Measurements from ENCODE around the gene USP40. TPM values are rescaled to one million over a fixed set of nuclear protein-coding genes. Genes with fewer than 3 reads are reported as not detected.

USP40 gene
- total and polyA plus RNA-seq, 2 of the 8 experiments (the other 6 are each of a cell fraction or from before 2014, with no cell fraction given), result 12.0 to 15.7 TPM

DNA sequence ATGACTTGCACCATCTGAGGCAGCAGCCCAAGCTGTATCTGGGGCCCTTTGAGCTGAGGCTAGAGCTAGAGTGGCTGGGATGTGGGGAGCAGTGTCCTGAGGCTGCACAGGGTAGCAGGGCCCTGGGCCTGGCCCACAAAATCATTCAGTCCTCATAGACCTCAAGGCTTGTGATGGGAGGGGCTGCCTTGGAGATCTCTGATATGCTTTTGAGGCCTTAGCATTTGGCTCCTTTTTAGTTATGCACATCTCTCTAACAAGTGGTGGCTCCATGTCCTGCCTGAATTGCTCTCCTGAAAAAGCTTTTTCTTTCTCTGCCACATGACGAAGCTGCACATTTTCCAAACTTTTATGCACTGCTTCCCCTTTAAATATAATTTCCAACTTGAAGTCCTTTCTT lies 39.1 kb upstream of the USP40 start:
- FAIRE-seq, result no peak
- TF ChIP-seq RXRA (IDR thresholded peaks at IDR 0.05; ENCODE audit: insufficient read depth, low read depth, low read length), result no peak
- TF ChIP-seq TAF1 (IDR thresholded peaks at IDR 0.05; ENCODE audit: low read depth, low read length), result no peak
- TF ChIP-seq SP1 (IDR thresholded peaks at IDR 0.05; ENCODE audit: low read depth, low read length), result no peak
- TF ChIP-seq CBX8 (IDR thresholded peaks at IDR 0.05; ENCODE audit: borderline replicate concordance, low read depth, low read length), result no peak
- TF ChIP-seq HDAC6 (IDR thresholded peaks at IDR 0.05; ENCODE audit: low read depth, low read length), result no peak
- no peak for TF ChIP-seq CTBP2 (IDR thresholded peaks at IDR 0.05; ENCODE audit: borderline replicate concordance, insufficient read depth, insufficient read length, low read length)
- no peak for TF ChIP-seq JUN (IDR thresholded peaks at IDR 0.05; ENCODE audit: low read depth, low read length)
- no peak for TF ChIP-seq ASH2L (IDR thresholded peaks at IDR 0.05; ENCODE audit: low read length)
- TF ChIP-seq KDM1A (IDR thresholded peaks at IDR 0.05; ENCODE audit: borderline replicate concordance, low read length), result no peak
- TF ChIP-seq JUND (IDR thresholded peaks at IDR 0.05; ENCODE audit: low read length), result no peak
- TF ChIP-seq CBX5 (IDR thresholded peaks at IDR 0.05; ENCODE audit: low read depth, low read length), result no peak
- TF ChIP-seq EZH2 (IDR thresholded peaks at IDR 0.05; ENCODE audit: low read depth, low read length, severe bottlenecking), result no peak
- no peak for TF ChIP-seq SIRT6 (IDR thresholded peaks at IDR 0.05; ENCODE audit: low read length)
- no peak for TF ChIP-seq POLR2AphosphoS5 (IDR thresholded peaks at IDR 0.05; ENCODE audit: low read depth, low read length)
- TF ChIP-seq FOSL1 (IDR thresholded peaks at IDR 0.05; ENCODE audit: insufficient read depth, low read depth, low read length), result no peak

More for the DNA sequence above, 39.1 kb upstream of the USP40 start:
- Histone ChIP-seq H2BK15ac (ENCODE audit: low read length) (no peak overlapping the region), H2BK20ac (ENCODE audit: low read length) (no peak overlapping the region), H3K27ac (ENCODE audit: low read depth, low read length) (no peak overlapping the region), H4K20me1 (replicated peaks in 1 of 2; ENCODE audit: control insufficient read depth in 1 of 2, insufficient read depth in 2 of 2, low read length in 2 of 2) (no peaks in the 10 kb centered on the region), H3K14ac (ENCODE audit: insufficient read length) (no peak overlapping the region), H3K36me3 (ENCODE audit: control insufficient read depth in 2 of 4, insufficient read depth in 4 of 4, low read length in 3 of 4) (no peaks in the 10 kb centered on the region), H3K9me3 (ENCODE audit: insufficient read depth in 2 of 2, low read depth in 1 of 2, low read length in 1 of 2) (peaks cover 5 to 6% of the 10 kb centered on the region in 2 experiments; a peak in 1 of 4 replicates), H3K4ac (replicated peaks; ENCODE audit: insufficient read length, low read depth, low read length) (no peak overlapping the region), H4K91ac (replicated peaks; ENCODE audit: insufficient read length, low read length) (no peak overlapping the region), H3K27me3 (replicated peaks in 1 of 4; ENCODE audit: control insufficient read depth in 3 of 4, extremely low read depth in 1 of 4, insufficient read depth in 3 of 4, low read length in 3 of 4) (no peaks in the 10 kb centered on the region), H3K56ac (replicated peaks; ENCODE audit: insufficient read length, low read depth, low read length) (no peak overlapping the region), H3K9ac (replicated peaks in 1 of 4; ENCODE audit: extremely low read depth in 1 of 4, low read depth in 3 of 4, low read length in 3 of 4) (no peak overlapping the region), H4K5ac (ENCODE audit: insufficient read length, low read depth, low read length) (no peak overlapping the region), H3K23me2 (ENCODE audit: low read depth, low read length) (no peaks in the 10 kb centered on the region), H3K4me3 (ENCODE audit: extremely low read depth in 1 of 4, insufficient read depth in 2 of 4, low read depth in 3 of 4, low read length in 4 of 4) (no peak overlapping the region), H3K79me2 (ENCODE audit: control insufficient read depth in 1 of 2, insufficient read depth in 2 of 2, low read length in 2 of 2) (no peaks in the 10 kb centered on the region), H2BK5ac (ENCODE audit: low read depth, low read length) (no peak overlapping the region), H3K4me2 (ENCODE audit: insufficient read depth in 1 of 2, low read depth in 2 of 2, low read length in 2 of 2) (no peak overlapping the region), H2BK120ac (replicated peaks; ENCODE audit: low read depth, low read length) (no peak overlapping the region), H4K8ac (ENCODE audit: extremely low read depth, insufficient read depth, low read length) (no peak overlapping the region), H3K18ac (ENCODE audit: extremely low read depth, low read length) (no peak overlapping the region), H3K23ac (ENCODE audit: insufficient read length) (no peak overlapping the region), H2BK12ac (ENCODE audit: low read depth, low read length) (no peak overlapping the region), H3K79me1 (ENCODE audit: low read depth, low read length) (no peaks in the 10 kb centered on the region), H2AK5ac (ENCODE audit: low read depth, low read length) (no peak overlapping the region), H2AFZ (ENCODE audit: low read length) (no peak overlapping the region), H3K4me1 (replicated peaks in 1 of 4; ENCODE audit: control insufficient read depth in 3 of 4, insufficient read depth in 4 of 4, low read length in 3 of 4) (no peaks in the 10 kb centered on the region)
- DNase-seq (ENCODE audit: low read depth in 1 of 2, low spot score in 2 of 2), result no peak
- ChIA-PET POLR2A (ENCODE audit: partially characterized antibody) (no interaction called here), CTCF (ENCODE audit: partially characterized antibody) (no interaction called here)
- 100% methylated on average over 1 of the region's 1 CpG; no CpG with 5 or more reads in 1 of the 2 experiments for WGBS, 2 experiments (ENCODE audit: extremely low coverage in 1 of 2, insufficient coverage in 1 of 2, insufficient read length in 1 of 2, insufficient replicate concordance in 2 of 2, low coverage in 1 of 2, low lambda C conversion rate in 2 of 2, missing lambda C conversion rate in 1 of 2)
